ENCODE results near the gene MLPH.

The MLPH gene

DNA sequence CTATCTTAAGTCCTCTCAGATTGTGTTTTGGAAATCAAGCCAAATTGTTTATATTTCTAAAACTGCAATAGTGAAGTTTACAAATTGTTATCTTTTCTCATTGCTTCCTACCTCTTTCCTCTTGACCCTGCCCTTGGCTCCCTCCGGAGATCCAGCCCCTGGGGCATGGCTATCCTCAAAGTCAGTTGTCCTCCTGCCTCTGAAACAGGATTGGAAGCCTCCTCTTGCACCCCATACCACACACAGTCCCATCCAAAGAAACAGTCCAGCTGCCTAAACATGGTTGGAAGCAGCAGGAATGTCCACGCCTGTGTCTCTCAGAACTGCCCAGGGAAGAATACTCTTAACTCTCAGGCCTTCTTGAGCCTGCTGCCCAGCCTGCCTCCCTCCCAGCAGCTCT, 43.0 kb upstream of the MLPH start:
- ChIA-PET POLR2A (no interaction called here), CTCF (interaction anchor here (0.6 kb wide), 1 partner anchor 12 kb away, joined by 5 read pairs; no protein-coding TSS in a partner anchor)
- DNase-seq (ENCODE audit: extremely low spot score): no peak
- TF ChIP-seq LEF1 (IDR thresholded peaks at IDR 0.05; ENCODE audit: borderline replicate concordance) (no peak), NFRKB (IDR thresholded peaks at IDR 0.05) (no peak), L3MBTL2 (conservative IDR thresholded peaks at IDR 0.05) (no peak), SP1 (IDR thresholded peaks at IDR 0.05) (no peak), ZNF384 (IDR thresholded peaks at IDR 0.05) (no peak), BHLHE40 (IDR thresholded peaks at IDR 0.05; ENCODE audit: borderline replicate concordance) (no peak), SUZ12 (IDR thresholded peaks at IDR 0.05) (no peak), ELF4 (IDR thresholded peaks at IDR 0.05) (no peak), FOXA1 (IDR thresholded peaks at IDR 0.05) (no peak), ARNT (IDR thresholded peaks at IDR 0.05) (no peak)

DNA sequence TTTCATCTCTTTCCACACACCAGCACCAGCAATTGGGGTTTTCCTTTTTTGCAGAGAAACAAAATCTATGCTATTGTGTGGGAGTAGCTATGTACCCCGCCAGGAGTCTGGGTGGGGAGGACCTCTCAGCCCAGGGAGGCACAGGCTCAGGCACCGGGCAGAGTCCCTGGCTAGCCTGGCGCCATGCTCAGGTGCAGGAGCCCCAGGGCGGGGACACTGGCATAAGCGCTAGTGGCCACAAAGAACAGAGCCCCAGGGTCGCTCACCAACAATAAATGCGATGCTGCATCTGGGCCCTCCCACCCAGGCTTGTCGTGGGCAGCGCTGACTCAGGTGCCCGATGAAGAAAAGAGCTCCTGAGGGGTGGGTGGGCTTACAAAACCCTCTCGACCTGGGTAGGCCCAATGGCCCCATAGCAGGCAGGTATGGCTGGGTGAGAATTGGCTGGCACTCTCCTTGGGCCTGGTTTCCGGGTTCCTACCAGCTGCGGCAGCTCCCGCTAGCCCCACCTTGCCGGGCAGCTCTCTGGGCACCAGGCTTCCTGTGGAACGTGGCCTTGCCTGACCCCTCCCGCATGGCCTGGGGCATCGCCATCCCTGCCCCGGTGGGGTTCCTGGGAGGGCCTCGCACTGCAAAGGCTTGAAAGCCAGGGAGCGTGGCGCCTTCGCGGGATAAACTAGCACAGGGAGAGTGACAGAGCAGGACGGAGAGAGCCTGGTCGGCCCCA, 41.3 kb upstream of the MLPH start:
- no peak for DNase-seq (ENCODE audit: extremely low spot score)
- TF ChIP-seq NFRKB (IDR thresholded peaks at IDR 0.05): no peak
- ChIA-PET POLR2A (no interaction called here), CTCF (no interaction called here)

DNA sequence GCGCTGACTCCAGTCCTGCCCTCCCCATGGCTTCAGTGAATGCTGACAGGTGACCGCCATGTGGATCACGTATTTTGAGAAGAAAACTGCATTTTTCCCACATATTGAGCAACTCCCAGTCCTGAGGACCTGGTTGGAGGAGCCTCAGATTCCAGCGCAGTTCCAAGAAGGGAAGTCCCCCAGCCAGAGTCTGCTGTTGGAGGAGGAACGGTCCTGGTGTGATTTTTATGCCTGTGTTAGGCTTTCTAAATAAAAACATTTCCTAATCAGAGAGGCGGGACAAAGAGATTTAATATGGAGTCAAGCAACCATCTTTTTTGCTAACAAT, 40.7 kb upstream of the MLPH start:
- no peak for DNase-seq (ENCODE audit: extremely low spot score)
- TF ChIP-seq BHLHE40 (IDR thresholded peaks at IDR 0.05; ENCODE audit: borderline replicate concordance) (no peak), CTBP1 (IDR thresholded peaks at IDR 0.05; ENCODE audit: borderline replicate concordance) (no peak), ARNT (IDR thresholded peaks at IDR 0.05) (no peak), HDGF (IDR thresholded peaks at IDR 0.05; ENCODE audit: borderline replicate concordance) (no peak), FOXA1 (IDR thresholded peaks at IDR 0.05) (no peak), FOXK2 (IDR thresholded peaks at IDR 0.05) (no peak), FOXM1 (IDR thresholded peaks at IDR 0.05; ENCODE audit: borderline replicate concordance) (no peak)
- CTCF ChIA-PET: no interaction called here
- POLR2A ChIA-PET: no interaction called here

DNA sequence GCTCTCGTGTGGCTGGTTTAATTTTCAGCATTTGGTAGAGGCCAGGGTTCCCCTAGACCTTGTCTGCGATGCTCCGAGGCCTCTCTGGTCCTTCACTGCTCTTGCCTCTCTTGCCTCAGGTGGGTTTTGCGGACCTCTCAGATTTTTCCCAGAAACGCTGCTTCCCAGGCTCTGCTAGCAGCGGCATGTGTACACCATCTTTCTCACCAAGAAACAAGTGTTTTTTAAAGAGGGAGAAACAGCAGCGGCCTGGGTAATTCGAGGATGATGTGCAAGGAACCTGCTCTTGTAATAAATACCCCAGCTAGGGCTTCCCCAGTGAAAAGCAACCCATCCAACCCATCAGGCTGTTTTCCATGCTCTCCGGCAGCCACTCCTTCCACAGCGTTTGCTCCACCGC, 39.6 kb upstream of the MLPH start:
- POLR2A ChIA-PET: no interaction called here
- DNase-seq (ENCODE audit: extremely low spot score): no peak
- TF ChIP-seq NFRKB (IDR thresholded peaks at IDR 0.05) (no peak), CTBP1 (IDR thresholded peaks at IDR 0.05; ENCODE audit: borderline replicate concordance) (no peak), TARDBP (IDR thresholded peaks at IDR 0.05) (no peak), FOXA1 (IDR thresholded peaks at IDR 0.05) (no peak), FOXK2 (IDR thresholded peaks at IDR 0.05) (no peak), ARNT (IDR thresholded peaks at IDR 0.05) (no peak), L3MBTL2 (conservative IDR thresholded peaks at IDR 0.05) (no peak), HDGF (IDR thresholded peaks at IDR 0.05; ENCODE audit: borderline replicate concordance) (no peak), SP1 (IDR thresholded peaks at IDR 0.05) (no peak), FOXM1 (IDR thresholded peaks at IDR 0.05; ENCODE audit: borderline replicate concordance) (no peak), ELF4 (IDR thresholded peaks at IDR 0.05) (no peak), LEF1 (IDR thresholded peaks at IDR 0.05; ENCODE audit: borderline replicate concordance) (no peak), BHLHE40 (IDR thresholded peaks at IDR 0.05; ENCODE audit: borderline replicate concordance) (no peak), SUZ12 (IDR thresholded peaks at IDR 0.05) (no peak), ZNF384 (IDR thresholded peaks at IDR 0.05) (no peak)
- TF ChIP-seq, protein P1, sequence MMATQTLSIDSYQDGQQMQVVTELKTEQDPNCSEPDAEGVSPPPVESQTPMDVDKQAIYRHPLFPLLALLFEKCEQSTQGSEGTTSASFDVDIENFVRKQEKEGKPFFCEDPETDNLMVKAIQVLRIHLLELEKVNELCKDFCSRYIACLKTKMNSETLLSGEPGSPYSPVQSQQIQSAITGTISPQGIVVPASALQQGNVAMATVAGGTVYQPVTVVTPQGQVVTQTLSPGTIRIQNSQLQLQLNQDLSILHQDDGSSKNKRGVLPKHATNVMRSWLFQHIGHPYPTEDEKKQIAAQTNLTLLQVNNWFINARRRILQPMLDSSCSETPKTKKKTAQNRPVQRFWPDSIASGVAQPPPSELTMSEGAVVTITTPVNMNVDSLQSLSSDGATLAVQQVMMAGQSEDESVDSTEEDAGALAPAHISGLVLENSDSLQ (IDR thresholded peaks at IDR 0.05): no peak
- CTCF ChIA-PET: no interaction called here

DNA sequence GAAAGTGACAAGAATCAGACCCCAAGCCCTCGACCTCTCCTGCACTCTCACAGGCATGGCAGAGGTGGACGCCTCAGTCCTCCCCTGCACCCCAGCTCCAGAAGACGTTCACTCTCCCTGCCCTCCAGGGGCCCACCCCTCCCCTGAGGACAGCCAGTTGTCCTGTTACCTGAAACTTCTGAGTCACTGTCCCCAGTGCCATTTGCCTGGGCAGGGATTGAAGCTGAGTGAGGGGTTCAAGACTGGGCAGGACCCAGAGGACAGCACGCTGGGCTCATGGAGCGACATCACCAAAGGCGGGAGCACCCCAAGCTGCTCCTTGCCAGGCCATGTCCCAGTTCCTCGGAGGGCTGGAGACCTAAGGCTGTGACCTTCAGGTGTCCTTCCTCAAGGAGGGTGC, 38.9 kb upstream of the MLPH start:
- no peak for DNase-seq (ENCODE audit: extremely low spot score)
- CTCF ChIA-PET: no interaction called here
- POLR2A ChIA-PET: no interaction called here
- TF ChIP-seq TARDBP (IDR thresholded peaks at IDR 0.05): no peak
- TF ChIP-seq NFRKB (IDR thresholded peaks at IDR 0.05): no peak
- no peak for TF ChIP-seq L3MBTL2 (conservative IDR thresholded peaks at IDR 0.05)
- TF ChIP-seq SP1 (IDR thresholded peaks at IDR 0.05): no peak

DNA sequence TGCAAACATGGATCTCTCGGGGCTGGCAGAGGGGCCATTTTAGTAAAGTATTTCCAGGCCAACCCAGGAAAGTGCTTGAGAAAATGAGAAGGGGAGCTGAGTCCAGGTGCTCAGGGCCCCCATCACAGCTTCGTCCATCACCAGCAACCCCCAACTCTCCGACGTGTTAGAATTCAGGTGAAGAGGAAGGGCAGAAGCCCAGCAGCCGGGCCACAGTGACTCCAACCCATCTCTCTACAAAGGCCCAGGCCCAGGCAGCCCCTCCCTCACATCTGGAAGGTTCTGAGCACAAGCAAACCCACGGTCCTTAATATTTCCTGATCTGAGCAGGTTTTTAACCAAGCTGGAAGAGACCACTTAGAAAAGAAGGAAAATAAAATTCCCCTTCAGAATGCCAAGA, 38.4 kb upstream of the MLPH start:
- ChIA-PET CTCF (no interaction called here), POLR2A (no interaction called here)
- TF ChIP-seq ZNF384 (IDR thresholded peaks at IDR 0.05) (no peak), FOXK2 (IDR thresholded peaks at IDR 0.05) (no peak), NFRKB (IDR thresholded peaks at IDR 0.05) (no peak), FOXA1 (IDR thresholded peaks at IDR 0.05) (no peak), BHLHE40 (IDR thresholded peaks at IDR 0.05; ENCODE audit: borderline replicate concordance) (no peak), LEF1 (IDR thresholded peaks at IDR 0.05; ENCODE audit: borderline replicate concordance) (no peak), ARNT (IDR thresholded peaks at IDR 0.05) (no peak), FOXM1 (IDR thresholded peaks at IDR 0.05; ENCODE audit: borderline replicate concordance) (no peak), TARDBP (IDR thresholded peaks at IDR 0.05) (no peak), L3MBTL2 (conservative IDR thresholded peaks at IDR 0.05) (no peak), CTBP1 (IDR thresholded peaks at IDR 0.05; ENCODE audit: borderline replicate concordance) (no peak), HDGF (IDR thresholded peaks at IDR 0.05; ENCODE audit: borderline replicate concordance) (no peak), SP1 (IDR thresholded peaks at IDR 0.05) (no peak), ELF4 (IDR thresholded peaks at IDR 0.05) (no peak), SUZ12 (IDR thresholded peaks at IDR 0.05) (no peak)
- TF ChIP-seq, protein P1 (IDR thresholded peaks at IDR 0.05): no peak
- DNase-seq (ENCODE audit: extremely low spot score): no peak

DNA sequence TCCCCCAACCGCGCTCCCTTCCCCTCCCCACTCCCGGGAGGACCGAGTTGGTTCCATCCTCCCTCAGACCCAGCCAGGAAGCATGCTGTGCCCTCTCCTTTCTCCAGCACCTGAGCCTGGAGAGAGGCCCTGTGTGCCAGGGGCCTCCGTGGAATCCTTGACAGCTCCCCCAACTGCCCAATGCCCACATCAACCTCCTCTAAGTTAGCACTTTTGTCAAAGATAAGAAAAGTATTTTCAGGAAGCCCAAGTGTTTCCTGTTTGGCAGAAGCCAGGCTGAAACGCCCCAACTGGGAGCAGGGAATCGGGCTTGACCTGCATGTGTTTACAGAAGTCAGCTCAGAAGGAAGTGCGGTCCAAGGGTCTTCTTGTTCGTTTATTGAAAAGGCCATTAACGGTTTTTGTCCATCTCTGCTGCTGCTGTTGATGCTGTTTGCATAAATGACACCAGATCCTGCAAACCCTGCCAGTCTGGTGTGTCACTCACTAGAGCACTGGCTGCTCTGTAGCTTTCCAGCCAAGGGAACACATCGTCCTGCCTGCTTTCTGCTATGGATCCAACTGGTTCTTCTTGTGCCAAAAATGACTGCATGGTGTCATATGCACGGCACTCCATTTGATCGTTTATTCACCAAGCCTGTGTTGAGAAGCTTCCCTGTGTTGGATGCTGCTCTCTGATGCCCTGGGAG, 37.7 kb upstream of the MLPH start:
- TF ChIP-seq HDGF (IDR thresholded peaks at IDR 0.05; ENCODE audit: borderline replicate concordance) (no peak), SP1 (IDR thresholded peaks at IDR 0.05) (no peak), ELF4 (IDR thresholded peaks at IDR 0.05) (no peak), FOXK2 (IDR thresholded peaks at IDR 0.05) (no peak), CTBP1 (IDR thresholded peaks at IDR 0.05; ENCODE audit: borderline replicate concordance) (no peak), L3MBTL2 (conservative IDR thresholded peaks at IDR 0.05) (no peak), FOXA1 (IDR thresholded peaks at IDR 0.05) (no peak), SUZ12 (IDR thresholded peaks at IDR 0.05) (no peak), ARNT (IDR thresholded peaks at IDR 0.05) (no peak), BHLHE40 (IDR thresholded peaks at IDR 0.05; ENCODE audit: borderline replicate concordance) (no peak), NFRKB (IDR thresholded peaks at IDR 0.05) (no peak), TARDBP (IDR thresholded peaks at IDR 0.05) (no peak), ZNF384 (IDR thresholded peaks at IDR 0.05) (no peak), LEF1 (IDR thresholded peaks at IDR 0.05; ENCODE audit: borderline replicate concordance) (no peak), FOXM1 (IDR thresholded peaks at IDR 0.05; ENCODE audit: borderline replicate concordance) (no peak)
- TF ChIP-seq, protein P1 (IDR thresholded peaks at IDR 0.05): no peak
- DNase-seq (ENCODE audit: extremely low spot score): no peak
- CTCF ChIA-PET: no interaction called here
- POLR2A ChIA-PET: interaction anchor here (0.8 kb wide), 1 partner anchor 22 kb away, joined by 3 read pairs; no protein-coding TSS in a partner anchor
